Liver (tissue), 9 donors: ENCODE measurements around the gene CHAT. TPM values are rescaled to one million over a fixed set of nuclear protein-coding genes. Genes with fewer than 3 reads are reported as not detected.

Experiments
- DNase-seq: peaks from one replicate; pipeline ENCODE4 v3.0.0-alpha.2; 2017; ENCODE audit warnings: low spot score
- H3K27ac ChIP-seq, 2 donors: one replicate each; pipeline ENCODE4 v1.7.0; 2013; ENCODE audit warnings: inconsistent platforms in 2 of 2, low read length in 2 of 2, control low read depth in 1 of 2, low read depth in 1 of 2, mild to moderate bottlenecking in 1 of 2
- H3K27me3 ChIP-seq, 4 donors: one replicate each; pipeline versions ENCODE4 v1.6.1 to v1.7.0; 2013; ENCODE audit warnings: low read length in 3 of 4, inconsistent platforms in 1 of 4, mild to moderate bottlenecking in 1 of 4, moderate library complexity in 1 of 4; ENCODE audit not compliant: control insufficient read depth in 4 of 4, insufficient read depth in 4 of 4
- H3K36me3 ChIP-seq, 4 donors: one replicate each; pipeline versions ENCODE4 v1.6.1 to v1.7.0; 2013; ENCODE audit warnings: low read length in 3 of 4, mild to moderate bottlenecking in 3 of 4, low read depth in 1 of 4, moderate library complexity in 1 of 4; ENCODE audit not compliant: control insufficient read depth in 4 of 4, insufficient read depth in 3 of 4
- H3K4me1 ChIP-seq, 4 donors: one replicate each; pipeline versions ENCODE4 v1.6.1 to v1.7.0; 2013; ENCODE audit warnings: low read length in 3 of 4, mild to moderate bottlenecking in 3 of 4, moderate library complexity in 1 of 4; ENCODE audit not compliant: control insufficient read depth in 4 of 4, insufficient read depth in 4 of 4
- H3K4me3 ChIP-seq, 3 donors: one replicate each; pipeline versions ENCODE4 v1.6.1 to v1.7.0; 2013; ENCODE audit warnings: low read length in 3 of 3, control low read depth in 1 of 3, low read depth in 1 of 3, mild to moderate bottlenecking in 1 of 3
- H3K9ac ChIP-seq, 2 donors: one replicate each; pipeline ENCODE4 v1.7.0; 2013; ENCODE audit warnings: low read length in 2 of 2, mild to moderate bottlenecking in 2 of 2, moderate library complexity in 2 of 2, control low read depth in 1 of 2, low read depth in 1 of 2
- H3K9me3 ChIP-seq, 4 donors: one replicate each; pipeline versions ENCODE4 v1.6.1 to v1.7.0; 2013; ENCODE audit warnings: low read length in 3 of 4; ENCODE audit not compliant: control insufficient read depth in 4 of 4
- ATF3 ChIP-seq: IDR thresholded peaks from 2 replicates; pipeline ENCODE4 v1.6.1; 2016; ENCODE audit warnings: antibody characterized with exemption
- EGR1 ChIP-seq, 2 donors: IDR thresholded peaks; 2 replicates each; pipeline ENCODE4 v1.6.1; 2016 to 2018; ENCODE audit warnings: antibody characterized with exemption in 2 of 2, low read depth in 2 of 2
- FOXA1 ChIP-seq: IDR thresholded peaks from 2 replicates; pipeline ENCODE4 v1.6.1; 2016; ENCODE audit warnings: antibody characterized with exemption
- GABPA ChIP-seq, 2 donors: IDR thresholded peaks in 1 of 2; conservative IDR thresholded peaks in 1 of 2; 2 replicates each; pipeline ENCODE4 v1.6.1; 2016; ENCODE audit warnings: antibody characterized with exemption in 2 of 2, mild to moderate bottlenecking in 1 of 2, moderate library complexity in 1 of 2
- HNF4A ChIP-seq, 2 donors: conservative IDR thresholded peaks; 2 replicates each; pipeline ENCODE4 v1.6.1; 2016; ENCODE audit warnings: antibody characterized with exemption in 2 of 2, mild to moderate bottlenecking in 2 of 2
- HNF4G ChIP-seq: IDR thresholded peaks from 2 replicates; pipeline ENCODE4 v1.6.1; 2016; ENCODE audit warnings: antibody characterized with exemption
- RAD21 ChIP-seq, 2 donors: IDR thresholded peaks; 2 replicates each; pipeline ENCODE4 v1.6.1; 2016; ENCODE audit warnings: antibody characterized with exemption in 2 of 2, mild to moderate bottlenecking in 2 of 2
- RXRA ChIP-seq, 2 donors: IDR thresholded peaks; 2 replicates each; pipeline ENCODE4 v1.6.1; 2017 to 2018; ENCODE audit warnings: antibody characterized with exemption in 2 of 2, mild to moderate bottlenecking in 1 of 2
- TAF1 ChIP-seq: conservative IDR thresholded peaks from 2 replicates; pipeline ENCODE4 v1.6.1; 2016; ENCODE audit warnings: antibody characterized with exemption, mild to moderate bottlenecking
- YY1 ChIP-seq: IDR thresholded peaks from 2 replicates; pipeline ENCODE4 v1.6.1; 2016; ENCODE audit warnings: antibody characterized with exemption, mild to moderate bottlenecking
- ZBTB33 ChIP-seq: IDR thresholded peaks from 2 replicates; pipeline ENCODE4 v1.6.1; 2016; ENCODE audit warnings: antibody characterized with exemption
- WGBS: extraction: QIAGEN DNeasy Blood & Tissue Kit; methylation state at CpG from one replicate; pipeline ENCODE4 v1.1.7; 2013; 5-methylcytosine and 5-hydroxymethylcytosine counted together
- polyA plus RNA-seq, 2 donors: library from polyadenylated mRNA; stranded (reverse) in 1 of 2; unstranded in 1 of 2; fragments of 200-250 nt in 1 of 2; fragments of >200 nt in 1 of 2; fragmentation: Nextera tagmentation in 1 of 2; extraction: Ambion mirVana in 1 of 2; gene quantifications; one replicate each; pipeline versions ENCODE4 v1.2.1 to v1.2.3, GENCODE V29; 2013 to 2015
- total RNA-seq, 2 donors: library from RNA; depleted of rRNA; stranded (reverse); fragments of >200 nt; gene quantifications; one replicate each; pipeline ENCODE4 v1.2.3, GENCODE V29; 2014
- TF ChIP-seq, protein P1 (sequence below): IDR thresholded peaks from 2 replicates; pipeline ENCODE4 v1.6.1; 2016; ENCODE audit warnings: antibody characterized with exemption, mild to moderate bottlenecking
- TF ChIP-seq, protein P2 (sequence below): IDR thresholded peaks from 2 replicates; pipeline ENCODE4 v1.6.1; 2016; ENCODE audit warnings: antibody characterized with exemption
- TF ChIP-seq, protein P3 (sequence below): fragments of 150-350 bp; IDR thresholded peaks from 2 replicates; pipeline ENCODE4 v1.5.1; 2017; ENCODE audit warnings: improper control_type of control experiment, low read depth, low read length; ENCODE audit not compliant: missing input control
- donor health status: healthy.
- donor health status: healthy.
- donor health status: healthy.
- donor health status: healthy.
- donor health status: healthy.

Gene CHAT
- total and polyA plus RNA-seq, 4 donors, result not detected

GRCh38 chr10:49634069-49634660, 20.3 kb downstream of the CHAT start (continued):
- TF ChIP-seq, protein P1, sequence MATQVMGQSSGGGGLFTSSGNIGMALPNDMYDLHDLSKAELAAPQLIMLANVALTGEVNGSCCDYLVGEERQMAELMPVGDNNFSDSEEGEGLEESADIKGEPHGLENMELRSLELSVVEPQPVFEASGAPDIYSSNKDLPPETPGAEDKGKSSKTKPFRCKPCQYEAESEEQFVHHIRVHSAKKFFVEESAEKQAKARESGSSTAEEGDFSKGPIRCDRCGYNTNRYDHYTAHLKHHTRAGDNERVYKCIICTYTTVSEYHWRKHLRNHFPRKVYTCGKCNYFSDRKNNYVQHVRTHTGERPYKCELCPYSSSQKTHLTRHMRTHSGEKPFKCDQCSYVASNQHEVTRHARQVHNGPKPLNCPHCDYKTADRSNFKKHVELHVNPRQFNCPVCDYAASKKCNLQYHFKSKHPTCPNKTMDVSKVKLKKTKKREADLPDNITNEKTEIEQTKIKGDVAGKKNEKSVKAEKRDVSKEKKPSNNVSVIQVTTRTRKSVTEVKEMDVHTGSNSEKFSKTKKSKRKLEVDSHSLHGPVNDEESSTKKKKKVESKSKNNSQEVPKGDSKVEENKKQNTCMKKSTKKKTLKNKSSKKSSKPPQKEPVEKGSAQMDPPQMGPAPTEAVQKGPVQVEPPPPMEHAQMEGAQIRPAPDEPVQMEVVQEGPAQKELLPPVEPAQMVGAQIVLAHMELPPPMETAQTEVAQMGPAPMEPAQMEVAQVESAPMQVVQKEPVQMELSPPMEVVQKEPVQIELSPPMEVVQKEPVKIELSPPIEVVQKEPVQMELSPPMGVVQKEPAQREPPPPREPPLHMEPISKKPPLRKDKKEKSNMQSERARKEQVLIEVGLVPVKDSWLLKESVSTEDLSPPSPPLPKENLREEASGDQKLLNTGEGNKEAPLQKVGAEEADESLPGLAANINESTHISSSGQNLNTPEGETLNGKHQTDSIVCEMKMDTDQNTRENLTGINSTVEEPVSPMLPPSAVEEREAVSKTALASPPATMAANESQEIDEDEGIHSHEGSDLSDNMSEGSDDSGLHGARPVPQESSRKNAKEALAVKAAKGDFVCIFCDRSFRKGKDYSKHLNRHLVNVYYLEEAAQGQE, result no peak
- no peak for TF ChIP-seq TAF1
- no peak for TF ChIP-seq ATF3
- TF ChIP-seq FOXA1, result no peak

GRCh38 chr10:49642311-49642710, 28.5 kb downstream of the CHAT start:
- no peak overlapping the region for H3K9ac ChIP-seq
- H3K4me3 ChIP-seq, result no peak overlapping the region
- H3K27ac ChIP-seq, result no peak overlapping the region
- H3K36me3 ChIP-seq, result no peaks in the 10 kb centered on the region
- H3K27me3 ChIP-seq, result peaks cover 0 to 9% (median 2%) of the 10 kb centered on the region in 4 donors
- H3K4me1 ChIP-seq, result no peaks in the 10 kb centered on the region
- peaks cover 0 to 3% (median 0%) of the 10 kb centered on the region in 4 donors for H3K9me3 ChIP-seq
- TF ChIP-seq ZBTB33 (no peak), HNF4A (conservative IDR thresholded peaks at IDR 0.05) (no peak), RXRA (IDR thresholded peaks at IDR 0.05) (no peak), RAD21 (IDR thresholded peaks at IDR 0.05) (no peak), FOXA1 (no peak), TAF1 (no peak), GABPA (IDR thresholded peaks at IDR 0.05 in 1 of 2, conservative IDR thresholded peaks at IDR 0.05 in 1 of 2) (no peak), ATF3 (no peak), EGR1 (IDR thresholded peaks at IDR 0.05; ENCODE audit: low read depth in 2 of 2) (no peak), YY1 (no peak), HNF4G (no peak)
- TF ChIP-seq, protein P1, result no peak
- TF ChIP-seq, protein P2, sequence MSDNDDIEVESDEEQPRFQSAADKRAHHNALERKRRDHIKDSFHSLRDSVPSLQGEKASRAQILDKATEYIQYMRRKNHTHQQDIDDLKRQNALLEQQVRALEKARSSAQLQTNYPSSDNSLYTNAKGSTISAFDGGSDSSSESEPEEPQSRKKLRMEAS, result no peak
- TF ChIP-seq, protein P3, sequence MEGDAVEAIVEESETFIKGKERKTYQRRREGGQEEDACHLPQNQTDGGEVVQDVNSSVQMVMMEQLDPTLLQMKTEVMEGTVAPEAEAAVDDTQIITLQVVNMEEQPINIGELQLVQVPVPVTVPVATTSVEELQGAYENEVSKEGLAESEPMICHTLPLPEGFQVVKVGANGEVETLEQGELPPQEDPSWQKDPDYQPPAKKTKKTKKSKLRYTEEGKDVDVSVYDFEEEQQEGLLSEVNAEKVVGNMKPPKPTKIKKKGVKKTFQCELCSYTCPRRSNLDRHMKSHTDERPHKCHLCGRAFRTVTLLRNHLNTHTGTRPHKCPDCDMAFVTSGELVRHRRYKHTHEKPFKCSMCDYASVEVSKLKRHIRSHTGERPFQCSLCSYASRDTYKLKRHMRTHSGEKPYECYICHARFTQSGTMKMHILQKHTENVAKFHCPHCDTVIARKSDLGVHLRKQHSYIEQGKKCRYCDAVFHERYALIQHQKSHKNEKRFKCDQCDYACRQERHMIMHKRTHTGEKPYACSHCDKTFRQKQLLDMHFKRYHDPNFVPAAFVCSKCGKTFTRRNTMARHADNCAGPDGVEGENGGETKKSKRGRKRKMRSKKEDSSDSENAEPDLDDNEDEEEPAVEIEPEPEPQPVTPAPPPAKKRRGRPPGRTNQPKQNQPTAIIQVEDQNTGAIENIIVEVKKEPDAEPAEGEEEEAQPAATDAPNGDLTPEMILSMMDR, result no peak
- WGBS, result 86% methylated on average over 3 of the region's 3 CpGs
- DNase-seq, result no peak
